ENCODE data around the gene SLC38A8.

SLC38A8 gene

DNA sequence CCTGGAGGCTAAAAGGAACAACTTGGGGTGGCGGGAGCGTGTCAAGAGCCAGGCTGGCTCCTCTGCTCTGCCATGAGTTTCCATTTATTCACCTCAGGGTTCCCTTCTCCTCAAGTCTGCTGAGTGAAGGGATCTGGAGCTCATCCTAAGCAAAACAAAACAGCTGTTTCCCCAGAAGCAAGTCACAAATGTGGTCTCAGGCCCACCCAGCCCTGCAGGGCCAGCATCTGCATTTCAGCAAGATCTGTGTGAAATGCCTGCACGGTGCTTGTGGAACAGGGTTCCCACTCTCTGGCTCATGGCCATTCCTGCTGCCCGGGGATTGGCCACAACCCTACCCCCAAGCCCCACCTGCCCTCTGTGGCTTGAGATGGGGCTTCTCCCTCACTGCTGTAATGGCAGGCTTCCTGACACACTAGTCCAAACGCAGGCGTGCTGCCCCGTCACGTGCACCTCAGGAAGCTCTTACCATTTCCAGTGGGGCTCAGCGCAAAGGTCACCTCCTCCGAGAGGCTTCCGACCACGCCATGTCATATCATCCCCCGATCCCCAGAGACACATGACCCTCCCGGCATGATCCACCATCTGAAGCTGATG, 2.3 kb downstream of the SLC38A8 start:
- TF ChIP-seq, protein P1, sequence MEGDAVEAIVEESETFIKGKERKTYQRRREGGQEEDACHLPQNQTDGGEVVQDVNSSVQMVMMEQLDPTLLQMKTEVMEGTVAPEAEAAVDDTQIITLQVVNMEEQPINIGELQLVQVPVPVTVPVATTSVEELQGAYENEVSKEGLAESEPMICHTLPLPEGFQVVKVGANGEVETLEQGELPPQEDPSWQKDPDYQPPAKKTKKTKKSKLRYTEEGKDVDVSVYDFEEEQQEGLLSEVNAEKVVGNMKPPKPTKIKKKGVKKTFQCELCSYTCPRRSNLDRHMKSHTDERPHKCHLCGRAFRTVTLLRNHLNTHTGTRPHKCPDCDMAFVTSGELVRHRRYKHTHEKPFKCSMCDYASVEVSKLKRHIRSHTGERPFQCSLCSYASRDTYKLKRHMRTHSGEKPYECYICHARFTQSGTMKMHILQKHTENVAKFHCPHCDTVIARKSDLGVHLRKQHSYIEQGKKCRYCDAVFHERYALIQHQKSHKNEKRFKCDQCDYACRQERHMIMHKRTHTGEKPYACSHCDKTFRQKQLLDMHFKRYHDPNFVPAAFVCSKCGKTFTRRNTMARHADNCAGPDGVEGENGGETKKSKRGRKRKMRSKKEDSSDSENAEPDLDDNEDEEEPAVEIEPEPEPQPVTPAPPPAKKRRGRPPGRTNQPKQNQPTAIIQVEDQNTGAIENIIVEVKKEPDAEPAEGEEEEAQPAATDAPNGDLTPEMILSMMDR (IDR thresholded peaks at IDR 0.05; ENCODE audit: insufficient read depth, missing control alignments) = no peak
- FAIRE-seq = no peak
- no peak for DNase-seq (ENCODE audit: insufficient read length, low spot score)

DNA sequence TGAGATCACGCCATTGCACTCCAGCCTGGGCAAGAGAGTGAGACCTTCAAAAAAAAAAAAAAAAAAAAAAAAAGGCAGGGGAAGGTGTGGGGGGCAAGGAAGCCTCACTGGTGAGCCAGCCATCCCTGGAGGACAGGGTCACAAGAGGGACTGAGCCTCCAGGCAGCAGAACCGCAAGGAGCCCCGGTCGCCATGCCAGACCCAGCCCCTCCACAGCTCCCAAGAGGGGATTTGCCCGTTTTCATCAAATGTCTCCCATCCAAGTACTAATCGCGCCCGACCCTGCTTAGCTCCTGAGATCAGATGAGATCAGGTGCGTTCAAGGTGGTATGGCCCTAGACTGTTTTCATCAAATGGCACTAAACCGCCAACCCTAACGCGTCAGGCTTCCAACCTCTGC, 2.9 kb downstream of the SLC38A8 start:
- TF ChIP-seq, protein P1 (IDR thresholded peaks at IDR 0.05; ENCODE audit: insufficient read depth, missing control alignments) = no peak
- FAIRE-seq (no peak), DNase-seq (ENCODE audit: insufficient read length, low spot score) (no peak)

DNA sequence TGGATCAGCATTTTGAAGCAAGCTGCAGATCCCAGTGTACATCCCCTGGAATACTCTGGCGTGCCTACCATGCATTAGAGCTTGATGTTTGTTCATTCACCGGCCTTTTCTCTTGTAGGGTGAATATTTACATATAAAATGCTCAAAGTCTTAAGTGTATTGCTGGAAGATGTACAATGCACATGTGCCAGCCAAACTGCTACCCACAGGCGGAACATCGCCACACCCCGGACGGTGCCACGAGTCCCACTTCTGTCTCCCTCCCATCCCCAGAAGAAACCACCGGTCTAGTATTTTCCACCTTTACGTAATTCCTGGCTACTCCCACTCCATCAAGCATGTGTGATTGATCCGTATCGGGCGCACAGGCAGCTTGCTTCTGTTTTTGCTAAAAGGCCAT, 4.1 kb downstream of the SLC38A8 start:
- TF ChIP-seq, protein P1 (IDR thresholded peaks at IDR 0.05; ENCODE audit: insufficient read depth, missing control alignments) = no peak
- FAIRE-seq = no peak
- DNase-seq (ENCODE audit: insufficient read length, low spot score) = no peak

DNA sequence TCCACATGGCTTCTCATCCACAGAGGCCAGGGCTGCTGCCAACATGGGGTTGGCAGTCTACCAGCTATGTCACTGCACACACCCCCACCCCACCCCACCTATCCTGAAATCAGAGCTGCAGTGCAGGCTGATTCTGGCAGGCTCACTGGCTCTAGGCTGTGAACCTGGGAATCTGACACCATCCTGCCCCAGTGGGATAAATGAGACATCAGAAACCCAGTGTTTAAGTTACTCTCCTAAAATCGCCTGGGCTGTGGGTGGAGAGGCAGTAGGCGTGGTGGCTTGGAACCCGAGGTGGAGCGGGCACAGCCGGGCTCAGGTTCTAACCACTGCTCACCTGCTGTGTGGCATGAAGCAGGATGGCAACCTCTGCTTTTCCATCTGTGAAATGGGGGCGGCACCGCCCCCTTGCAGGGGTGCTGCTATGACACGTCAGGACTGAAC, 5.6 kb downstream of the SLC38A8 start:
- DNase-seq (ENCODE audit: insufficient read length, low spot score) (no peak), FAIRE-seq (no peak)
- TF ChIP-seq, protein P1 (IDR thresholded peaks at IDR 0.05; ENCODE audit: insufficient read depth, missing control alignments) = no peak

DNA sequence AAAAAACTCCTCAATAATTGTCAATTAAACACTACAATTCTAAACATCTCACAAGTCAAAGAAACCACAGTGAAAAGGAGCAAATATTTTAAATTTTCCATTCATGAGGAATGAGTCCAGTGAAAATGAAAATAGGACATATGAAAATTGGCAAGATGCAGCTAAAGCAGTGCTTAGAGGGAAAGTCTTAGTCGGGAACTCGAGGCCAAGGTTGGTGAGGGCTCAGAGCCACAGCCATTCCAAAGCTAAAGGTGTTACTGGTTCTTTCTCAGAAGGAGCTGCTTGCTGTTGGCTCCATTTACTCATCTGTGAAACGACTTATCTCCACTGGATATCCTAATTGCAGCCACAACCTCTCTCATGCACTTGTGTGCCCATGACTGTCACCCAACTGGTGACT, 6.5 kb downstream of the SLC38A8 start:
- TF ChIP-seq, protein P1 (IDR thresholded peaks at IDR 0.05; ENCODE audit: insufficient read depth, missing control alignments) = no peak
- DNase-seq (ENCODE audit: insufficient read length, low spot score) (no peak), FAIRE-seq (no peak)

DNA sequence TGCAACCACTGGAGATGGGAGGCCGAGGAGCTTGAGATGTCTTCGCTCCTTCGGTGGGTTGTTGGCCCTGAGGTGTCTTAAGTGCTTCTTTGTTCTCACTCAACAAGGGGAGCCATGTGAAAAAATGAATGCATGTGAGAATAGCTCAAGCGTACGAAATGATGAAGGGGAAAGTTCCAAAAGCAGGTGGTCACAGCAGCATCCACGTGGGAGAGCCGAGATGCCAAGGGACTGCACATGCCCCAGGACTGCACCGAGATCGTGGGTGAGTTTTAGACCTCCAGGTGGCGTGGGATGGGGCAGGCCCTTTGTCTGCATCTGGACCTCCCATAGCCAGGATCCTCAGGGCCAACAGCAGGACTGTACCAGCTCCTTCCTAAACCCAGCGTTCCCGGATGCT, 8.1 kb downstream of the SLC38A8 start:
- FAIRE-seq (no peak), DNase-seq (ENCODE audit: insufficient read length, low spot score) (no peak)
- TF ChIP-seq, protein P1 (IDR thresholded peaks at IDR 0.05; ENCODE audit: insufficient read depth, missing control alignments) = no peak

DNA sequence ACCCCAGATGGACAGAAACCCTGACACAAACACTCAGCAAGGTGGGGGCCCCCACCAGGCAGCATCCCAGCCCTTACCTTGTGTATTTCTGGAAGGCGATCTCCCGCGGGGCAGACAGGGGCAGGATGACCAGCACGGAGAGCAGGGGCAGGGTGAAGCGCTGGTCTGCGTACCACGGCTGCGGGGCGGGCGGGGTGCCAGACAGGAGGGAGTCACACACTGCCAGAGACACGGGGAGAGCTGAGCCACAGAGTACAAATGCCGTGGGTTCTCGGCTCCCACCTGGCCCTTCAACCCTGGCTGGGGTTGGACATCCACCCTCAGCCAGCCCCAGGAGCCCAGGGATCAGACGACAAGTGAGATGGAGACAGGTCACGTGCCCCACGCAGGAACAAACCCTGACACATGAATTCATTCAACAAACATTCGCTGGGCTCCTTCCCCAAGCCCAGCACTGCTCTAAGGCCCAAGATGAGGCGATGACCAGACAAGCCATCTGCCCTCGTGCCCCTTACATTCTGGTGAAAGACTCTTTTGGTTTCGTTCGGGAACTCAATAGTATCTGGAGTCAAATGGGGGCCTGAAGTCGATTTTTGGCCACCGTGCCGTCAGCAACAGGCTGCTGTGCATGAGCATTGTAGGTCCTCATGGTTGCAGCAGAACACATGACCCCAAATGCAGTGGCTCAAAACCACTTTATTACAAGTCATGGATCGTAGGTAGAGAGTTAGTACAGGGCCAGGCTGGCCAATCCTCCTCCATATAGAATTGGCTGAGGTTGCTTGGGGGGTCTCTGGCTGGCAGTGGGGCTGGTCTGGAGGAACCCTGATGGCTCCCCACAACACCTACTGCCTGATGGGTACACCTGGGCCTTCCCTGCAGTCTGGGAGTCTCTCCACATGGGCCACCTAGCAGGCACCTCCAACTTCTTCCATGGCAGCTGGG, 9.1 kb downstream of the SLC38A8 start:
- no peak for FAIRE-seq
- TF ChIP-seq, protein P1 (IDR thresholded peaks at IDR 0.05; ENCODE audit: insufficient read depth, missing control alignments) = no peak

More for the DNA sequence above, 9.1 kb downstream of the SLC38A8 start:
- DNase-seq (ENCODE audit: insufficient read length, low spot score) = no peak
